HL-60 (cell line): ENCODE data around the gene HRAS.

Source experiments
- GABPA ChIP-seq: IDR thresholded peaks from 2 replicates; pipeline ENCODE4 v1.6.1; 2012; ENCODE audit warnings: low read depth
- POLR2AphosphoS5 ChIP-seq: IDR thresholded peaks from 2 replicates; pipeline ENCODE4 v1.6.1; 2012; ENCODE audit warnings: low read depth
- SPI1 ChIP-seq: IDR thresholded peaks from 2 replicates; pipeline ENCODE4 v1.6.1; 2012; ENCODE audit warnings: low read depth, mild to moderate bottlenecking, borderline replicate concordance
- TF ChIP-seq, protein P1 (sequence below): IDR thresholded peaks from one replicate; pipeline ENCODE4 v1.5.1; 2011; ENCODE audit warnings: low read length, control low read depth, inconsistent platforms; ENCODE audit not compliant: insufficient read depth
- TF ChIP-seq, protein P2 (sequence below): IDR thresholded peaks from 2 replicates; pipeline ENCODE4 v1.6.1; 2012; ENCODE audit warnings: low read depth; ENCODE audit not compliant: insufficient replicate concordance

DNA sequence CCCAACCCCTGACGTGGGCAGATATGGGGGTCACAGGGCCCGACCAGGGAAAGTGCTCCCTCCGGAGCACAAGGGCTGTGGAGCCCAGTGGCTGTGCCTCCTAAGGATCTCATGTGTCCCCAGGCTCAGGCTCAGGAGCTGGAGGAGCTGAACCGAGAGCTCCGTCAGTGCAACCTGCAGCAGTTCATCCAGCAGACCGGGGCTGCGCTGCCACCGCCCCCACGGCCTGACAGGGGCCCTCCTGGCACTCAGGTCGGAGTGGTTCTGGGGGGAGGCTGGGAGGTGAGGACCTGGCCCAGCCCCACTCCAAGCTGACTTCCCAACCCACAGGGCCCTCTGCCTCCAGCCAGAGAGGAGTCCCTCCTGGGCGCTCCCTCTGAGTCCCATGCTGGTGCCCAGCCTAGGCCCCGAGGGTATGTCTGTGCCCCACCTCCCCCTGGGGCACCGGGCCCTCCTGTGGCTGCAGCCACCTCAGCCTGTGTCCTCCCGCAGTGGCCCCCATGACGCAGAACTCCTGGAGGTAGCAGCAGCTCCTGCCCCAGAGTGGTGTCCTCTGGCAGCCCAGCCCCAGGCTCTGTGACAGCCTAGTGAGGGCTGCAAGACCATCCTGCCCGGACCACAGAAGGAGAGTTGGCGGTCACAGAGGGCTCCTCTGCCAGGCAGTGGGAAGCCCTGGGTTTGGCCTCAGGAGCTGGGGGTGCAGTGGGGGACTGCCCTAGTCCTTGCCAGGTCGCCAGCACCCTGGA, 27.9 kb upstream of the HRAS start:
- no peak for TF ChIP-seq POLR2AphosphoS5
- TF ChIP-seq, protein P1, sequence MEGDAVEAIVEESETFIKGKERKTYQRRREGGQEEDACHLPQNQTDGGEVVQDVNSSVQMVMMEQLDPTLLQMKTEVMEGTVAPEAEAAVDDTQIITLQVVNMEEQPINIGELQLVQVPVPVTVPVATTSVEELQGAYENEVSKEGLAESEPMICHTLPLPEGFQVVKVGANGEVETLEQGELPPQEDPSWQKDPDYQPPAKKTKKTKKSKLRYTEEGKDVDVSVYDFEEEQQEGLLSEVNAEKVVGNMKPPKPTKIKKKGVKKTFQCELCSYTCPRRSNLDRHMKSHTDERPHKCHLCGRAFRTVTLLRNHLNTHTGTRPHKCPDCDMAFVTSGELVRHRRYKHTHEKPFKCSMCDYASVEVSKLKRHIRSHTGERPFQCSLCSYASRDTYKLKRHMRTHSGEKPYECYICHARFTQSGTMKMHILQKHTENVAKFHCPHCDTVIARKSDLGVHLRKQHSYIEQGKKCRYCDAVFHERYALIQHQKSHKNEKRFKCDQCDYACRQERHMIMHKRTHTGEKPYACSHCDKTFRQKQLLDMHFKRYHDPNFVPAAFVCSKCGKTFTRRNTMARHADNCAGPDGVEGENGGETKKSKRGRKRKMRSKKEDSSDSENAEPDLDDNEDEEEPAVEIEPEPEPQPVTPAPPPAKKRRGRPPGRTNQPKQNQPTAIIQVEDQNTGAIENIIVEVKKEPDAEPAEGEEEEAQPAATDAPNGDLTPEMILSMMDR = no peak
- TF ChIP-seq GABPA = no peak
- TF ChIP-seq SPI1 = no peak
- TF ChIP-seq, protein P2, sequence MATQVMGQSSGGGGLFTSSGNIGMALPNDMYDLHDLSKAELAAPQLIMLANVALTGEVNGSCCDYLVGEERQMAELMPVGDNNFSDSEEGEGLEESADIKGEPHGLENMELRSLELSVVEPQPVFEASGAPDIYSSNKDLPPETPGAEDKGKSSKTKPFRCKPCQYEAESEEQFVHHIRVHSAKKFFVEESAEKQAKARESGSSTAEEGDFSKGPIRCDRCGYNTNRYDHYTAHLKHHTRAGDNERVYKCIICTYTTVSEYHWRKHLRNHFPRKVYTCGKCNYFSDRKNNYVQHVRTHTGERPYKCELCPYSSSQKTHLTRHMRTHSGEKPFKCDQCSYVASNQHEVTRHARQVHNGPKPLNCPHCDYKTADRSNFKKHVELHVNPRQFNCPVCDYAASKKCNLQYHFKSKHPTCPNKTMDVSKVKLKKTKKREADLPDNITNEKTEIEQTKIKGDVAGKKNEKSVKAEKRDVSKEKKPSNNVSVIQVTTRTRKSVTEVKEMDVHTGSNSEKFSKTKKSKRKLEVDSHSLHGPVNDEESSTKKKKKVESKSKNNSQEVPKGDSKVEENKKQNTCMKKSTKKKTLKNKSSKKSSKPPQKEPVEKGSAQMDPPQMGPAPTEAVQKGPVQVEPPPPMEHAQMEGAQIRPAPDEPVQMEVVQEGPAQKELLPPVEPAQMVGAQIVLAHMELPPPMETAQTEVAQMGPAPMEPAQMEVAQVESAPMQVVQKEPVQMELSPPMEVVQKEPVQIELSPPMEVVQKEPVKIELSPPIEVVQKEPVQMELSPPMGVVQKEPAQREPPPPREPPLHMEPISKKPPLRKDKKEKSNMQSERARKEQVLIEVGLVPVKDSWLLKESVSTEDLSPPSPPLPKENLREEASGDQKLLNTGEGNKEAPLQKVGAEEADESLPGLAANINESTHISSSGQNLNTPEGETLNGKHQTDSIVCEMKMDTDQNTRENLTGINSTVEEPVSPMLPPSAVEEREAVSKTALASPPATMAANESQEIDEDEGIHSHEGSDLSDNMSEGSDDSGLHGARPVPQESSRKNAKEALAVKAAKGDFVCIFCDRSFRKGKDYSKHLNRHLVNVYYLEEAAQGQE = no peak
